ENCODE results near the gene ZNF598. TPM values are rescaled to one million over a fixed set of nuclear protein-coding genes. Genes with fewer than 3 reads are reported as not detected.

The ZNF598 gene
- total RNA-seq, 1 experiment from 2014 or later: 70.9 TPM

DNA sequence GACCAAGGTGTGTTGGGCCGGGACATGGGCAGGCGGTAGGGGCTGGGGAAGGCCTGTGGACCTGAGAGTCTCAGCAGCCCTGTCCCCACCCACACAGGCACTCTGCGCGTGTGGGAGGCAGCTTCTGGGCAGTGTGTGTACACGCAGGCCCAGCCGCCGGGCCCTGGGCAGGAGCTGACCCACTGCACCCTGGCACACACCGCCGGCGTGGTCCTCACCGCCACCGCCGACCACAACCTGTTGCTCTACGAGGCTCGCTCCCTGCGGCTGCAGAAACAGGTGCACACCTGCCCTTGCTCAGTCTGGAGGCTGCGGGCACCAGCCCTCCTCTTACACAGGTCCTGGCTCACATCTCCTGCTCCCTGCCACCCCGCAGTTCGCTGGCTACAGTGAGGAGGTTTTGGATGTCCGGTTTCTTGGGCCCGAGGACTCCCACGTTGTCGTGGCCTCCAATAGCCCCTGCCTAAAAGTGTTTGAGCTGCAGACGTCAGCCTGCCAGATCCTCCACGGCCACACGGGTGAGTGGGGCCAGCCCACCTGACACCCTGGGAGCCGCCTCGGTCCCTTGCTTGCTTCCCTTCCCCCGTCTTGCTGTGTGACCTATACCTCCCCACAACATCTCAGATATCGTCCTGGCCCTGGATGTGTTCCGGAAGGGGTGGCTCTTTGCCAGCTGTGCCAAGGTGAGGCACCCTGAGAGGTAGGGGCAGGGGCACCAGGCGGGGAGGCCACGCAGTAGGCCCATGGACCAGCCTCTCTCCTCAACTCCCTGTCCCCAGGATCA lies 34.0 kb downstream of the ZNF598 start:
- peaks cover 5% of the 10 kb centered on the region for H3K79me1 ChIP-seq (ENCODE audit: insufficient read depth, low read depth, low read length, poor library complexity, severe bottlenecking)
- H2BK20ac ChIP-seq (ENCODE audit: low read depth, low read length, poor library complexity, severe bottlenecking): no peak overlapping the region
- peaks cover 17% of the 10 kb centered on the region for H3K23me2 ChIP-seq (ENCODE audit: insufficient read length, low read depth, low read length, poor library complexity, severe bottlenecking)
- no peak overlapping the region for H2AFZ ChIP-seq (ENCODE audit: low read length)
- Mint-ChIP-seq H3K27ac (no peak overlapping the region; a peak in 1 of 7 replicates), H3K4me1 (peaks cover 8 to 17% of the 10 kb centered on the region in 2 experiments), H3K27me3 (ENCODE audit: low read depth) (peaks cover 13% of the 10 kb centered on the region), H3K36me3 (ENCODE audit: insufficient read depth in 1 of 3, low read depth in 3 of 3) (peaks cover 10 to 27% (median 25%) of the 10 kb centered on the region in 3 experiments), H3K9me3 (no peaks in the 10 kb centered on the region), H3K4me3 (no peak overlapping the region)
- no peak overlapping the region for H2BK12ac ChIP-seq (ENCODE audit: insufficient read length, low read depth, low read length)
- H3K14ac ChIP-seq (ENCODE audit: insufficient read depth, low read length): no peak overlapping the region
- H3K9me3 ChIP-seq (ENCODE audit: control insufficient read depth, low read depth, low read length): no peaks in the 10 kb centered on the region
- no peak for DNase-seq
- H2BK15ac ChIP-seq (ENCODE audit: low read depth, low read length): no peak overlapping the region
- no peak overlapping the region for H3K9ac ChIP-seq (ENCODE audit: extremely low read depth, insufficient read length, low read length)
- no peak overlapping the region for H3K23ac ChIP-seq (ENCODE audit: insufficient read length, low read depth, low read length)
- no peak overlapping the region for H2AK5ac ChIP-seq (ENCODE audit: insufficient read length, low read length)
- H3K4me1 ChIP-seq (ENCODE audit: insufficient read depth, low read length): no peaks in the 10 kb centered on the region
- no peak overlapping the region for H3K27ac ChIP-seq (ENCODE audit: insufficient read length, low read depth, low read length)
- H3K4ac ChIP-seq (ENCODE audit: low read depth, low read length): no peak overlapping the region
- H2BK5ac ChIP-seq (ENCODE audit: insufficient read length, low read length): no peak overlapping the region
- no peak overlapping the region for H3K18ac ChIP-seq (ENCODE audit: insufficient read length, low read depth, low read length)
- H3K56ac ChIP-seq (ENCODE audit: insufficient read length, low read depth, low read length): no peak overlapping the region
- H4K5ac ChIP-seq (ENCODE audit: insufficient read length, low read depth, low read length): no peak overlapping the region
- WGBS (ENCODE audit: extremely low coverage, insufficient read length, low lambda C conversion rate): no CpG with 5 or more reads among the region's 33 CpGs
- no peak overlapping the region for H4K91ac ChIP-seq (ENCODE audit: insufficient read length, low read depth, low read length)
- H3K79me2 ChIP-seq (ENCODE audit: insufficient read depth, low read length): peaks cover 6% of the 10 kb centered on the region; the same call in 1 of the 2 replicates
- H3T11ph ChIP-seq (ENCODE audit: low read length): no peak overlapping the region
- H4K8ac ChIP-seq (replicated peaks; ENCODE audit: insufficient read length, low read depth, low read length): no peak overlapping the region
- H4K20me1 ChIP-seq (ENCODE audit: control insufficient read depth, insufficient read depth, insufficient read length): no peaks in the 10 kb centered on the region
- TF ChIP-seq, protein P1, sequence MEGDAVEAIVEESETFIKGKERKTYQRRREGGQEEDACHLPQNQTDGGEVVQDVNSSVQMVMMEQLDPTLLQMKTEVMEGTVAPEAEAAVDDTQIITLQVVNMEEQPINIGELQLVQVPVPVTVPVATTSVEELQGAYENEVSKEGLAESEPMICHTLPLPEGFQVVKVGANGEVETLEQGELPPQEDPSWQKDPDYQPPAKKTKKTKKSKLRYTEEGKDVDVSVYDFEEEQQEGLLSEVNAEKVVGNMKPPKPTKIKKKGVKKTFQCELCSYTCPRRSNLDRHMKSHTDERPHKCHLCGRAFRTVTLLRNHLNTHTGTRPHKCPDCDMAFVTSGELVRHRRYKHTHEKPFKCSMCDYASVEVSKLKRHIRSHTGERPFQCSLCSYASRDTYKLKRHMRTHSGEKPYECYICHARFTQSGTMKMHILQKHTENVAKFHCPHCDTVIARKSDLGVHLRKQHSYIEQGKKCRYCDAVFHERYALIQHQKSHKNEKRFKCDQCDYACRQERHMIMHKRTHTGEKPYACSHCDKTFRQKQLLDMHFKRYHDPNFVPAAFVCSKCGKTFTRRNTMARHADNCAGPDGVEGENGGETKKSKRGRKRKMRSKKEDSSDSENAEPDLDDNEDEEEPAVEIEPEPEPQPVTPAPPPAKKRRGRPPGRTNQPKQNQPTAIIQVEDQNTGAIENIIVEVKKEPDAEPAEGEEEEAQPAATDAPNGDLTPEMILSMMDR (conservative IDR thresholded peaks at IDR 0.05): no peak
- peaks cover 2% of the 10 kb centered on the region; the same call in 1 of the 2 replicates for H3K27me3 ChIP-seq (ENCODE audit: insufficient read depth, low read length)
- H3K4me2 ChIP-seq (ENCODE audit: insufficient read depth, insufficient read length, low read length): no peak overlapping the region
- no peak overlapping the region for H2BK120ac ChIP-seq (ENCODE audit: low read depth, low read length, poor library complexity, severe bottlenecking)
